ENCODE results near the gene USP26. TPM values are rescaled to one million over a fixed set of nuclear protein-coding genes. Genes with fewer than 3 reads are reported as not detected.
A peak's percentile ranks its signal among the peaks of the same experiment; 100 is the strongest.
"Not testable (repeated sequence)": the region's sequence is repeated elsewhere in the genome, so short reads cannot be mapped to it uniquely, and the experiment has no call there.

The USP26 gene
- total RNA-seq, 1 experiment from 2014 or later, result not detected

GRCh38 chrX:133018229-133018628, 78.7 kb downstream of the USP26 start:
- no peak for DNase-seq (ENCODE audit: low read depth)

- no peak for DNase-seq (ENCODE audit: low read depth)
Observed at GRCh38 chrX:133007458-133007857, 89.5 kb downstream of the USP26 start.

- DNase-seq (ENCODE audit: low read depth), result no peak
Observed at GRCh38 chrX:133005616-133006015, 91.3 kb downstream of the USP26 start.

GRCh38 chrX:133005042-133005441, 91.9 kb downstream of the USP26 start:
- DNase-seq (ENCODE audit: low read depth), result peak; percentile 17

- no peak for DNase-seq (ENCODE audit: low read depth)
Observed at GRCh38 chrX:132999209-132999608, 97.7 kb downstream of the USP26 start.

- no peak for DNase-seq (ENCODE audit: low read depth)
Observed at GRCh38 chrX:132990835-132991234, 106.1 kb downstream of the USP26 start.

- DNase-seq (ENCODE audit: low read depth), result no peak
Observed at GRCh38 chrX:132986556-132986955, 110.4 kb downstream of the USP26 start.

- no peak for DNase-seq (ENCODE audit: low read depth)
Observed at GRCh38 chrX:132984058-132984650, 112.8 kb downstream of the USP26 start.

GRCh38 chrX:132983496-132983895, 113.4 kb downstream of the USP26 start:
- DNase-seq (ENCODE audit: low read depth), result no peak

GRCh38 chrX:132980035-132980434, 116.9 kb downstream of the USP26 start:
- not testable (repeated sequence) for DNase-seq (ENCODE audit: low read depth)

Other genes with a start within 250 kb of the USP26 start
- not detected in 2 replicates for gene HS6ST2, start 138.5 kb downstream of the USP26 start, total RNA-seq (2014; rRNA removed; shearing (Covaris generic))
- not detected in 2 replicates for gene TFDP3, start 121.2 kb upstream of the USP26 start, total RNA-seq (2014; rRNA removed; shearing (Covaris generic))